NCI-H2171 (cell line): ENCODE data around the gene DNAH14.

ENCODE experiments used
- DNase-seq: peaks from one replicate; lab custom pipeline; 2025; lab: John Stamatoyannopoulos, UW

DNAH14 gene

DNA sequence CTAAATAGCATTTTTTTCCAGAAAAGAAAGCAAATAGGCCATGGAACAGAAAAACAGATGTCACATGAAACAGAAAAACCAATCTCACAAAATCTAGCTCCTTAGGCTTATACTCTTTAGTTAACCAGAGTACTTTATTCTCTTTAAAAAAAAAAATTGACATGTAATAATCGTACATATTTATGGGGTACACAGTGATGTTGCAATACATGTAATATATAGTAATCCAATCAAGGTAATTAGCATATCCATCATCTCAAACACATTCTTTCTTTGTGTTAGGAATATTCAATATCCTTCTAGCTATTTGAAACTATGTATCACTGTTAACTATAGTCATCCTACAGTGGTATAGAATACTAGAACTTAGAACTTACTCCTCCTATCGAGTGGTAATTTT lies 478.3 kb downstream of the DNAH14 start:
- DNase-seq: no peak

DNA sequence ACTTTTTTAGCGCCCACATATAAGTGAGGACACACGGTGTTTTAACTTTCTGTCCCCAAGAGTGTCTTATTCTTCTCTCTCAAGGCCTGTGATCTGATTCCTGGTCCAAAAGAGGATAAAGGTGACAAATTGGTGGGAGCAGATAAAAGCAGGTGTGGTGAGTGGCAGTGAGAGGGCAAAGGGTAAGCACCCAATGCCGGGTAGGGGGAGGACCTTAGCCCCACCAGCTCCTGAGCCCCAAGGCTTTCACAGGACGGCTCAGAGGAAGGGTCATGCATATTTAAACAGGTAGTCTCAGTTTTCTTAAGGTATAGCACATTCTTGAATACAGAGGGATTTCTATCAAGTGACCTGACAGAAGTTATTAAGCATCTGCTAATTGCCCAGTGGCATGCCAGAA lies 478.8 kb downstream of the DNAH14 start:
- DNase-seq: no peak

GRCh38 chr1:225409051-225409450 lies 479.6 kb downstream of the DNAH14 start:
- DNase-seq: no peak

GRCh38 chr1:225410036-225410435 lies 480.6 kb downstream of the DNAH14 start:
- DNase-seq: no peak

- no peak for DNase-seq
Measured at GRCh38 chr1:225412321-225412720, 482.8 kb downstream of the DNAH14 start.

DNA sequence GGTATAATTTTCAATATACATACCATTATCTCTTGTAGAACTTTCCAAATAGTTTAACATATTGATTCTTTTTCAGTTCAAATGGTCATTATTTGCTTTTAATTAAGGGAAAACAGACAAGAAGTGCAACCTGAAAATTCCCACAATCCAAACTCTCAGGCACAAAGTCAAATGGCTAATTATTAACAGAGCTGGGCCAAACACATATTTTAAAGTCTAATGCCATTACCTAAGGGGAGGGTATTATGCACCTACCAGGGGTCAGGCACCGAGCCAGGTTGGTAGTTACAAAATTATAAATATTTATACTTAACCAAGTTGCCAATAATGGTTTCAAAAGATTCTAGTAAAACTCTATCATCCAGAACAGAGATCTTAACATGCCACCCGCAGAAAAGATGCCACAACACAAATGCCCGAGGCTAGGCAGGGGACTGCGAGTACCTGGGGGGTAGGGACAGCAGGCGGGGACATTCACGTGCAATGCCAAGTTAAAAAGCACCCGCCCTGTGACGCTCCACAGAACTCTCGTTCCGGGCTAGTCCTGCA lies 483.4 kb downstream of the DNAH14 start:
- no peak for DNase-seq

GRCh38 chr1:225413708-225414375 lies 484.4 kb downstream of the DNAH14 start:
- no peak for DNase-seq

DNA sequence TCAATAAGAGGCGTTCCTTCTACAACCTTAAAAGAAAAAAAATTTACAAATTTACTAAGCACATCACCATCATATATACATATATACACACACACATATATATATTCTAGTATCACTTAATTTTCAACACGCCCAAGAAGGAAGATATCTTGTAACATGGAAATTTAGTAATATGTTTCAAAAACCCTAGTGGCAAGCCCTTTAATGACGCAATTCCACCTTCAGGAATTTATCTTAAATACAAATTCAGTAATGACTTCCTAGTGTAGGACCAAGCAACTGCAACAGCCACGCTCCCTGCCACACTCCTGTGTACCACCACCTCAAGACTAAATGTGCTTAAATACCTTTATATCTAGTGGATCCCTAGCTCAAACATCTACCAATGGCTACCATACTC lies 485.8 kb downstream of the DNAH14 start:
- no peak for DNase-seq

- DNase-seq: no peak
Measured at GRCh38 chr1:225415967-225416745, 486.7 kb downstream of the DNAH14 start.

DNA sequence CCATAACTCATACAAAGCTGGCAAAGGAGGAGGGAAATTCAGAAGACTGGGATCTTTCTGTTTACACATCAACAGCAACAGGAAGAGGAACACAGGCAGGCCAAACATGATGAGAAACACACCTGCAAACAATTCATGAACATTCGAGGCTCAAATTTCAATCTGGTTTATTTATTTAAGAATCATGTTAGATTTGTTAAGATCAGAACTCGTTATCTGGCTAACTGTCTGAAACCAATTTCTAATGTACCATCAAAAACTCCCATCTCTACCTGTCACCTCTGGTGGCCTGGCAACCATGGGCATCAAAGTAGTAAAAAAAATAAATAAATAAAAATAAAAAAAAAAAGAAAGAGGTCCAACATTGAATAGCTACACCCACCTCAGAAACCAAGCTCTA lies 488.6 kb downstream of the DNAH14 start:
- DNase-seq: no peak

- no peak for DNase-seq
Measured at GRCh38 chr1:225418598-225418997, 489.1 kb downstream of the DNAH14 start.

GRCh38 chr1:225422031-225422605 lies 492.6 kb downstream of the DNAH14 start:
- no peak for DNase-seq

GRCh38 chr1:225422795-225423517 lies 493.5 kb downstream of the DNAH14 start:
- DNase-seq: no peak

DNA sequence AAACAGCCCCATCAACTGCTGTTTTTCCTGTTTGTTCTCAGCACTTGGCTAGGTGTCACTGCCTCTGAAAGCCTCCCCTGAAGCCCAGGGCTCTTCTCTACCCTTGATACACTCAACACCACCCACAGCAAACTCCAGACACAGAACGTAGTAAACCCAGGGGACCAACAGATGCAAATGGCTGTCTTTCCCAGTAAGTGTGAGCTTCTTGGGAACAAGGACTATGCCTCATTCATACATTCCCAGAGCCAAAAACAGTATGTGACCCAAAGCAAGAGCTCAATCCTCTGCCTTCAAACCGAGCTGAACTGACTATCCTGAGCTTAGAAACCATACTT lies 494.0 kb downstream of the DNAH14 start:
- DNase-seq: no peak

GRCh38 chr1:225424562-225425200 lies 495.2 kb downstream of the DNAH14 start:
- DNase-seq: no peak

- no peak for DNase-seq
Measured at GRCh38 chr1:225425201-225425786, 495.8 kb downstream of the DNAH14 start.

GRCh38 chr1:225426395-225427234 lies 497.1 kb downstream of the DNAH14 start:
- DNase-seq: peak; percentile 31

- DNase-seq: peak; percentile 28
Measured at GRCh38 chr1:225427235-225428067, 498.0 kb downstream of the DNAH14 start, which contains the start of gene LBR. LBR (minus strand) TSS chr1:225428038; CDS start chr1:225424075, 3,963 bp downstream.

DNA sequence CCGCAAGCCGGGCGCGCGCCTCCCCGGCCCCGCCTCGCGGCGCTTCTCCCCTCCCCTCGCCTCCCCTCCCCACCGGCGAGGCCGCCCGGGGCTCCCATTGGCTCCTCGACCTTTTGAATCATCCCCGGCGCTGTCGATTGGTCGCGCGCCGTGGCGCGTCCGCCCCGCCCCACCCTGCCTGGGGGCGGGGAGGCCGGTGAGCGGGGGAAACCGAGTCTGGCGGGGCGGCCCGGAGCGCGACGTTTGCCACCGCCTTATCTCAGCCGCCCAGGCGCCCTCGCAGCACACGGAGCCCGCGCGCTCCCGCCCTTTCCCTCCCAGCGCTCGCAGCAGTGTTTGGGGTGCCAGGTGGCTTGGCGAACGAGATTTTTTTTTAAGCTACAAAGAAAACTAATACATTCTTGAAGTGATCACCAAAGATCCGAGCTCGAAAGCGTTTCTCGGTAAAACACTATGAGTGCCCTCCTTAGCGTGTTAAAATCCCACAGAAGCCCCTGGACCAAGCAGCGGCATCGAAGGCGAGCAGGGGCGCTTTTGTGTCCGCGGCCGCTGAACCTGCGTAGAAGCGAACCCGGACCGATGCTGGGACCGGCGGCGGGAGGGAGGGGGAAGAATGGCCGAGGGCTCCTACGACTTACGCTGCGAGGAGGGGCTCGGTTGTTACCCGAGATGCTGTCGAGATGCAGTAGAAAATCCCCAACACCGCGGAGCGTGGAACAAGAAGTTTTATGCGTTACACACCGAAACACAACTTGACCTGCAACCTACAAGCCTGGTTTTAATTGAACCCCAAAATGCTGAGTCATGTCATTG lies 498.8 kb downstream of the DNAH14 start:
- DNase-seq: peak; percentile 93
